ENCODE data around the gene CACNB4. TPM values are rescaled to one million over a fixed set of nuclear protein-coding genes. Genes with fewer than 3 reads are reported as not detected.

The CACNB4 gene
- total and polyA plus RNA-seq, 9 of the 15 experiments (the other 6 are each of a cell fraction or from before 2014, with no cell fraction given) = 0.01 to 0.20 (median 0.04) TPM; not detected in 1

DNA sequence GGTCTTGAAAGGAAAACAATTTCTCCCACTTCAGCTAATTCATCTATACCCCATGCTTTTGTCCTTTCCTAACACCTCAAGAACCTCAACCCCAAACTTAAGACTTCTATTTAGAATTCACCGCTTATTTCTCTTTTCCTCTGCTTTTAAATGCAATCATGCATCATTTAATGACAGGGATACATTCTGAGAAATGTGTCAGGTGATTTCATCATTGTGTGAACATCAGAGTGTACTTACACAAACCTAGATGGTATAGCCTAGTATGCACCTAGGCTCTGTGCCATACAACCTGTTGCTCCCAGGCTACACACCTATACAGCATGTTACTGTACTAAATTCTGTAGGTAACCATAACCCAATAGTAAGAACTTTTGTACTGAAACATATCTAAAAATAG lies 293.5 kb downstream of the CACNB4 start:
- in situ Hi-C loops (cut with MboI) (no loop called here), intact Hi-C loops (cut with micrococcal nuclease) (no loop called here)
- Histone ChIP-seq H3K79me2 (ENCODE audit: control insufficient read depth, insufficient read depth, low read length) (peaks cover 3% of the 10 kb centered on the region; the same call in 1 of the 3 replicates), H3K27ac (ENCODE audit: extremely low read depth, low read depth, low read length) (no peak overlapping the region; the same call in 2 of the 3 replicates), H3K4me2 (ENCODE audit: insufficient read depth, low read length) (no peak overlapping the region), H3K9ac (ENCODE audit: insufficient read depth in 1 of 2, low read depth in 2 of 2, low read length in 2 of 2) (no peak overlapping the region), H2AFZ (ENCODE audit: low read depth, low read length) (no peak overlapping the region), H3K4me1 (replicated peaks in 1 of 2; ENCODE audit: control insufficient read depth in 2 of 2, insufficient read depth in 2 of 2, low read length in 2 of 2) (peaks cover 4 to 10% of the 10 kb centered on the region in 2 experiments; a peak in 3 of 5 replicates), H3K27me3 (ENCODE audit: control insufficient read depth in 2 of 2, insufficient read depth in 2 of 2, low read length in 2 of 2) (no peaks in the 10 kb centered on the region), H3K36me3 (ENCODE audit: control insufficient read depth, insufficient read depth, low read length) (peaks cover 73% of the 10 kb centered on the region), H3K9me1 (ENCODE audit: control insufficient read depth, insufficient read depth, low read length) (no peaks in the 10 kb centered on the region), H4K20me1 (replicated peaks; ENCODE audit: control insufficient read depth, insufficient read depth, low read length) (no peaks in the 10 kb centered on the region), H3K9me3 (replicated peaks; ENCODE audit: control insufficient read depth, insufficient read depth, low read depth, low read length) (no peaks in the 10 kb centered on the region), H3K4me3 (no peak overlapping the region)
- 46% methylated on average over 1 of the region's 1 CpG for WGBS (ENCODE audit: insufficient coverage, low coverage, missing lambda C conversion rate)
- ChIA-PET CTCF (ENCODE audit: low intra/inter-chr PET ratio) (no interaction called here), POLR2A (interaction anchor here (2.6 kb wide), 1 partner anchor 12 kb away, joined by 10 read pairs; no protein-coding TSS in a partner anchor)
- no TSS peak for BruUV-seq (replicated peaks)
- FAIRE-seq (no peak), ATAC-seq (peak; percentile 65), DNase-seq (ENCODE audit: extremely low read depth in 1 of 4, low spot score in 3 of 4) (no peak)
- TF ChIP-seq MEIS2 (IDR thresholded peaks at IDR 0.05; ENCODE audit: partially characterized antibody) (peak; percentile 63), PKNOX1 (IDR thresholded peaks at IDR 0.05) (peak; percentile 21; the same call in 1 of the 2 replicates), ATF7 (IDR thresholded peaks at IDR 0.05) (peak; percentile 29; the same call in 1 of the 2 replicates), POLR2AphosphoS5 (IDR thresholded peaks at IDR 0.05; ENCODE audit: control insufficient read depth, insufficient read depth, low read depth, low read length) (no peak), ZNF511 (CRISPR knock-in tag; IDR thresholded peaks at IDR 0.05) (no peak), ZNF589 (CRISPR knock-in tag; IDR thresholded peaks at IDR 0.05; ENCODE audit: low read depth) (peak; percentile 59; the same call in 1 of the 2 replicates), ELF1 (tag; IDR thresholded peaks at IDR 0.05) (no peak), THAP7 (CRISPR knock-in tag; IDR thresholded peaks at IDR 0.05) (no peak), PRPF4 (IDR thresholded peaks at IDR 0.05; ENCODE audit: insufficient read depth, low read depth, low read length, poor library complexity, severe bottlenecking) (no peak), SMAD4 (CRISPR knock-in tag; conservative IDR thresholded peaks at IDR 0.05) (0 out of 2 replicates have a peak, but pooled peaks have one; percentile 11), ZBTB17 (CRISPR knock-in tag; IDR thresholded peaks at IDR 0.05) (no peak), ZNF143 (CRISPR knock-in tag; IDR thresholded peaks at IDR 0.05) (no peak), ZNF12 (CRISPR knock-in tag; IDR thresholded peaks at IDR 0.05) (no peak), ZC3H11A (IDR thresholded peaks at IDR 0.05; ENCODE audit: low read depth, low read length) (no peak), SLC30A9 (CRISPR knock-in tag; IDR thresholded peaks at IDR 0.05) (no peak)
- TF ChIP-seq, protein P1, sequence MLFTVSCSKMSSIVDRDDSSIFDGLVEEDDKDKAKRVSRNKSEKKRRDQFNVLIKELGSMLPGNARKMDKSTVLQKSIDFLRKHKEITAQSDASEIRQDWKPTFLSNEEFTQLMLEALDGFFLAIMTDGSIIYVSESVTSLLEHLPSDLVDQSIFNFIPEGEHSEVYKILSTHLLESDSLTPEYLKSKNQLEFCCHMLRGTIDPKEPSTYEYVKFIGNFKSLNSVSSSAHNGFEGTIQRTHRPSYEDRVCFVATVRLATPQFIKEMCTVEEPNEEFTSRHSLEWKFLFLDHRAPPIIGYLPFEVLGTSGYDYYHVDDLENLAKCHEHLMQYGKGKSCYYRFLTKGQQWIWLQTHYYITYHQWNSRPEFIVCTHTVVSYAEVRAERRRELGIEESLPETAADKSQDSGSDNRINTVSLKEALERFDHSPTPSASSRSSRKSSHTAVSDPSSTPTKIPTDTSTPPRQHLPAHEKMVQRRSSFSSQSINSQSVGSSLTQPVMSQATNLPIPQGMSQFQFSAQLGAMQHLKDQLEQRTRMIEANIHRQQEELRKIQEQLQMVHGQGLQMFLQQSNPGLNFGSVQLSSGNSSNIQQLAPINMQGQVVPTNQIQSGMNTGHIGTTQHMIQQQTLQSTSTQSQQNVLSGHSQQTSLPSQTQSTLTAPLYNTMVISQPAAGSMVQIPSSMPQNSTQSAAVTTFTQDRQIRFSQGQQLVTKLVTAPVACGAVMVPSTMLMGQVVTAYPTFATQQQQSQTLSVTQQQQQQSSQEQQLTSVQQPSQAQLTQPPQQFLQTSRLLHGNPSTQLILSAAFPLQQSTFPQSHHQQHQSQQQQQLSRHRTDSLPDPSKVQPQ (CRISPR knock-in tag; IDR thresholded peaks at IDR 0.05; ENCODE audit: borderline replicate concordance) = no peak
- TF ChIP-seq, protein P2, sequence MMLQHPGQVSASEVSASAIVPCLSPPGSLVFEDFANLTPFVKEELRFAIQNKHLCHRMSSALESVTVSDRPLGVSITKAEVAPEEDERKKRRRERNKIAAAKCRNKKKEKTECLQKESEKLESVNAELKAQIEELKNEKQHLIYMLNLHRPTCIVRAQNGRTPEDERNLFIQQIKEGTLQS (IDR thresholded peaks at IDR 0.05) = peak; percentile 69
- TF ChIP-seq, protein P2 (CRISPR knock-in tag; conservative IDR thresholded peaks at IDR 0.05) = no peak

Measured in K562 (cell line).